Prostate gland (tissue), 2 donors: ENCODE measurements around the gene FGG. TPM values are rescaled to one million over a fixed set of nuclear protein-coding genes. Genes with fewer than 3 reads are reported as not detected.

Experiments used
- DNase-seq: peaks from one replicate; pipeline ENCODE4 v3.0.0-alpha.2; 2019; ENCODE audit warnings: low spot score
- H3K27ac ChIP-seq, 2 donors: fragments of 200-600 bp; sonication (generic); 2 replicates each; pipeline ENCODE4 v1.5.1; 2017 to 2019
- H3K27me3 ChIP-seq: fragments of 200-600 bp; sonication (generic); replicated peaks from 2 replicates; pipeline ENCODE4 v1.5.1; 2019; ENCODE audit not compliant: insufficient read depth
- H3K36me3 ChIP-seq, 2 donors: fragments of 200-600 bp; sonication (generic); 1 replicate in 1 of 2; 2 replicates in 1 of 2; pipeline versions ENCODE4 v1.5.1 to v1.8.1; 2017 to 2019
- H3K4me1 ChIP-seq: fragments of 200-600 bp; sonication (generic); replicated peaks from 2 replicates; pipeline ENCODE4 v1.5.1; 2019
- H3K4me3 ChIP-seq, 2 donors: fragments of 200-600 bp; sonication (generic); 2 replicates each; pipeline ENCODE4 v1.5.1; 2017 to 2019
- H3K9me3 ChIP-seq: fragments of 200-600 bp; sonication (generic); 2 replicates; pipeline ENCODE4 v1.5.1; 2017
- POLR2A ChIP-seq: fragments of 450-650 bp; IDR thresholded peaks from one replicate; pipeline ENCODE4 v1.6.1; 2016; ENCODE audit warnings: antibody characterized with exemption, mild to moderate bottlenecking
- POLR2AphosphoS5 ChIP-seq: sonication (generic); formaldehyde crosslinking; IDR thresholded peaks from one replicate; pipeline ENCODE4 v1.6.1; 2017; ENCODE audit warnings: antibody characterized with exemption
- WGBS: methylation state at CpG from one replicate; pipeline ENCODE4 v1.1.5; 2018; 5-methylcytosine and 5-hydroxymethylcytosine counted together
- intact Hi-C: fragments of 100-400 bp; cut with DNase I; formaldehyde crosslinking; loops from one replicate; pipeline ENCODE4 v1.14.2; 2022
- total RNA-seq, 2 donors: library from RNA; depleted of rRNA; stranded (reverse); fragments of >200 nt; gene quantifications; one replicate each; pipeline ENCODE4 v1.1.0, GENCODE V29; 2016
- TF ChIP-seq, protein P1 (sequence below), 4 experiments: fragments of 200-600 bp in 2 of 4; fragments of 450-650 bp in 2 of 4; sonication (generic) in 2 of 4; IDR thresholded peaks; 1 replicate in 3 of 4; 2 replicates in 1 of 4; pipeline ENCODE4 v1.5.1; 2016 to 2019; ENCODE audit warnings: antibody characterized with exemption in 4 of 4, mild to moderate bottlenecking in 2 of 4, moderate library complexity in 2 of 4

FGG gene
- total RNA-seq, 2 donors from 2014 or later: not detected

GRCh38 chr4:154620111-154620510 is 7.7 kb upstream of the FGG start:
- 0% methylated on average over 1 of the region's 1 CpG for WGBS
- TF ChIP-seq POLR2A (no peak), POLR2AphosphoS5 (no peak)
- TF ChIP-seq, protein P1, sequence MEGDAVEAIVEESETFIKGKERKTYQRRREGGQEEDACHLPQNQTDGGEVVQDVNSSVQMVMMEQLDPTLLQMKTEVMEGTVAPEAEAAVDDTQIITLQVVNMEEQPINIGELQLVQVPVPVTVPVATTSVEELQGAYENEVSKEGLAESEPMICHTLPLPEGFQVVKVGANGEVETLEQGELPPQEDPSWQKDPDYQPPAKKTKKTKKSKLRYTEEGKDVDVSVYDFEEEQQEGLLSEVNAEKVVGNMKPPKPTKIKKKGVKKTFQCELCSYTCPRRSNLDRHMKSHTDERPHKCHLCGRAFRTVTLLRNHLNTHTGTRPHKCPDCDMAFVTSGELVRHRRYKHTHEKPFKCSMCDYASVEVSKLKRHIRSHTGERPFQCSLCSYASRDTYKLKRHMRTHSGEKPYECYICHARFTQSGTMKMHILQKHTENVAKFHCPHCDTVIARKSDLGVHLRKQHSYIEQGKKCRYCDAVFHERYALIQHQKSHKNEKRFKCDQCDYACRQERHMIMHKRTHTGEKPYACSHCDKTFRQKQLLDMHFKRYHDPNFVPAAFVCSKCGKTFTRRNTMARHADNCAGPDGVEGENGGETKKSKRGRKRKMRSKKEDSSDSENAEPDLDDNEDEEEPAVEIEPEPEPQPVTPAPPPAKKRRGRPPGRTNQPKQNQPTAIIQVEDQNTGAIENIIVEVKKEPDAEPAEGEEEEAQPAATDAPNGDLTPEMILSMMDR (IDR thresholded peaks at IDR 0.05): no peak
- Histone ChIP-seq H3K9me3 (no peaks in the 10 kb centered on the region), H3K4me1 (no peaks in the 10 kb centered on the region), H3K27ac (no peak overlapping the region), H3K27me3 (no peaks in the 10 kb centered on the region), H3K36me3 (no peaks in the 10 kb centered on the region), H3K4me3 (no peak overlapping the region)
- DNase-seq: no peak
- intact Hi-C loops: loop anchor here (5.0 kb wide), 1 partner anchor 68 kb away; the partner anchor contains the start of gene PLRG1

DNA sequence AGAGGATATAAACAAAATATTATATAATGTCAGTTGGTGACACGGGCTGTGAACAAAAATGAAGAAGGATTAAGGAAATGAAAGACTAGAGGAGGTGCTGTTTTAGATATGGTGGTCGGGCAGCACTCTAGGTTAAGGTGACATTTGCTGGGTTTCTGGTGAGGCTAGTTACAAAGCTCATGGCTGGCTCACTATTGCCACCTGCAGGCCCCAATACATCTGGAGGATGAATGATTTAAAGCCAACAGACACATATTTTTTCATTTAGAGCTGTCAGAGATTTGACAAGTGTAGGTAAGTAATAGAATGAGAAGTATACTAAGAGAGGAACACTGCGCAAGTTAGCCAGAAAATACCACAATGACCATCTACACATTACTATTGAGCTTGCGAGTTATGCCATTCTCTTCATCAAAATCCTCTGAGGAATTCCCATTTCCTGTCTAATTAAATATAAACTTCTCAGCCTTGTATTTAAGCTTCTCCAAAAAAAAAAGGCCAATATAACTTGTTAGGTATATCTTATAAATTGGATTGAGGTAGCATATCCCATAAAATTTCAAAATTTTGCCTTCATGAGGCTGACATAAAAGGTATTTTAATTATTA is 6.4 kb upstream of the FGG start:
- H3K27ac ChIP-seq: no peak overlapping the region
- peak; percentile 34 for DNase-seq
- H3K36me3 ChIP-seq: no peaks in the 10 kb centered on the region
- intact Hi-C loops: no loop called here
- no peaks in the 10 kb centered on the region for H3K27me3 ChIP-seq
- H3K4me3 ChIP-seq: no peak overlapping the region
- H3K9me3 ChIP-seq: no peaks in the 10 kb centered on the region
- no peaks in the 10 kb centered on the region for H3K4me1 ChIP-seq
- WGBS: 54% methylated on average over 4 of the region's 4 CpGs
- TF ChIP-seq, protein P1 (IDR thresholded peaks at IDR 0.05): peak in 3 of 4 experiments; percentile 29 to 52 (median 44)
- TF ChIP-seq POLR2AphosphoS5 (no peak), POLR2A (no peak)

DNA sequence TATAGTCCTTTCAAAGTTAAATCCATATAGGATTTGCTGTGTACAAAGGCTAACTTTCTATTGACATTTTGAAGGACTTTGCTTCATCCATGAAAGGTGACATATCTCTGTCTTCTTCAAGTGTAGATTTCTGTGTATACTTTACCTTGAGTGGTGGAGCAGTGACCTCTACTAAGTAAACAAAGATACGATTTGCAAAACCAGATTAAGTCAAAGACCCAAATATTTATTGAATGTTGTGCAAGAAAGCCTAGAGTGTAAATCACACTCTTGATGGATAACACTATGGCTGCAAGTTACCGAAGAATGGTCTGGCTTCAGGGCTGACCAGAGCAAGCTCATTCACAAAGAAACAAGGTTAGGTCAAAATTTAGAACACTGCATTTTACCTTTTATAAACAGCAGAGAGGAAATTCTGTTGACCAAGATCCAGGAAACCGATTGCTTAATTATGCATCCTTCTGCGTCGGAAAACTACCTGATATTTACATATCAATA is 5.4 kb upstream of the FGG start:
- Histone ChIP-seq H3K4me3 (no peak overlapping the region), H3K27ac (no peak overlapping the region), H3K36me3 (no peaks in the 10 kb centered on the region), H3K9me3 (no peaks in the 10 kb centered on the region), H3K27me3 (no peaks in the 10 kb centered on the region), H3K4me1 (no peaks in the 10 kb centered on the region)
- no peak for DNase-seq
- intact Hi-C loops: no loop called here
- WGBS: 79% methylated on average over 5 of the region's 5 CpGs
- TF ChIP-seq POLR2AphosphoS5: no peak
- TF ChIP-seq POLR2A: no peak
- TF ChIP-seq, protein P1 (IDR thresholded peaks at IDR 0.05): no peak

- Histone ChIP-seq H3K4me3 (no peak overlapping the region), H3K27ac (no peak overlapping the region), H3K36me3 (no peaks in the 10 kb centered on the region), H3K27me3 (no peaks in the 10 kb centered on the region), H3K4me1 (no peaks in the 10 kb centered on the region), H3K9me3 (no peaks in the 10 kb centered on the region)
- intact Hi-C loops: no loop called here
- TF ChIP-seq, protein P1 (IDR thresholded peaks at IDR 0.05): no peak
- TF ChIP-seq POLR2AphosphoS5 (no peak), POLR2A (no peak)
- 32% methylated on average over 2 of the region's 2 CpGs for WGBS
- no peak for DNase-seq
Observed at GRCh38 chr4:154616731-154617130, 4.3 kb upstream of the FGG start.

DNA sequence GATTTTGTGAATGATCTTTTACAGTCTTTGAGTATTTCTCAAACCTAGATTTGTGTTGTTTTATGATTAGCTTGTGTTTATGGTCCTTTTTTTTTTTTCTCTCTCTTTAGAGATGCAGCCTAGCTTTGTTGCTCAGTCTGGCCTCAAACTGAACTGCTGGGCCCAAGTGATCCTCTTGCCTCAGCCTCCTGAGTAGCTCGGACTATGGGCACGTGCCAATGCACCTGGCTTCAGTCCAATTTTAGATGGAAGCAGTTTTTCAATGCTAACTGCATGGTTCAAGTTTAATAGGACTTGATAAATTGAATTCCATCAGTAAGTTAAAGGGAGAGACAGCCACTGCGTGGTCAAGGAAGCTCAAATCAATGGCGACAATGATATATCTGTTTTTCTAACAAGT is 3.8 kb upstream of the FGG start:
- Histone ChIP-seq H3K4me3 (no peak overlapping the region), H3K27me3 (no peaks in the 10 kb centered on the region), H3K9me3 (no peaks in the 10 kb centered on the region), H3K36me3 (no peaks in the 10 kb centered on the region), H3K27ac (no peak overlapping the region), H3K4me1 (no peaks in the 10 kb centered on the region)
- 55% methylated on average over 4 of the region's 4 CpGs for WGBS
- no peak for DNase-seq
- TF ChIP-seq, protein P1 (IDR thresholded peaks at IDR 0.05): no peak
- TF ChIP-seq POLR2AphosphoS5 (no peak), POLR2A (no peak)
- intact Hi-C loops: no loop called here
